UCSD-AML1 (cell line): ENCODE measurements around the gene PRELID3B.

Experiments used
- DNase-seq: peaks from one replicate; lab custom pipeline; 2025; ENCODE audit not compliant: unreplicated experiment; lab: John Stamatoyannopoulos, UW

PRELID3B gene

GRCh38 chr20:59042151-59042795, at the start of gene PRELID3B:
Gene PRELID3B, minus strand, starts transcription at chr20:59042786. Its CDS starts 56 bp downstream, at chr20:59042730.
- no peak for DNase-seq

DNA sequence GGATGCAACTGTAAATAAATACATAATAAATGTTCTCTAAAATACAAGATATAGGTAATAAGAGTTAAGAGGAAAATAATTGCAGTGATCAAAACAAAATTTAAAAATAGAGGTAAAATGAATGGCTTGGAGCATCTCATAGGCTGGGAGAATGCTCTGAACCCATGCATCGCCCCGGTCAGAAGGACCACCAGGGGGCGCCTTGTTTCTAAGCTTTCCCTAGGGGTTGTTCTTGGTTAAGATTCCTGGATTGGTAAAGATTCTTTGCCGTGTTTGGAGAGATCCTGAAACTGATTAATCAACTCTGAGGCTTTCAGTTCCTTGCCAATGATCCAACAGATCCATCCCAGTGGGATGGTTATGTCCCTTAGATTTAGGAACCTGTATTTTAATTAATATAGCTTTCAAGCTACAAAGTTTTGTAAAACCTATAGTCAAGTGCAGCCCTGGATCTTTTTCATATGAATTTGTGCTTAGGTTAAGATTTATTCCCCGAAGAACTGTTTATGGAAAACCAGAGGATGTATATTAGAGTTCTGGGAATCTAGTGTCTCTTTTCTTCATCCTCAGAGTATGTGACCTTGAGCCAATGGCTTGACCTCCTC, 45.3 kb upstream of the PRELID3B start:
- DNase-seq, result peak; percentile 67

GRCh38 chr20:59086923-59087322, 44.3 kb upstream of the PRELID3B start:
- no peak for DNase-seq

DNA sequence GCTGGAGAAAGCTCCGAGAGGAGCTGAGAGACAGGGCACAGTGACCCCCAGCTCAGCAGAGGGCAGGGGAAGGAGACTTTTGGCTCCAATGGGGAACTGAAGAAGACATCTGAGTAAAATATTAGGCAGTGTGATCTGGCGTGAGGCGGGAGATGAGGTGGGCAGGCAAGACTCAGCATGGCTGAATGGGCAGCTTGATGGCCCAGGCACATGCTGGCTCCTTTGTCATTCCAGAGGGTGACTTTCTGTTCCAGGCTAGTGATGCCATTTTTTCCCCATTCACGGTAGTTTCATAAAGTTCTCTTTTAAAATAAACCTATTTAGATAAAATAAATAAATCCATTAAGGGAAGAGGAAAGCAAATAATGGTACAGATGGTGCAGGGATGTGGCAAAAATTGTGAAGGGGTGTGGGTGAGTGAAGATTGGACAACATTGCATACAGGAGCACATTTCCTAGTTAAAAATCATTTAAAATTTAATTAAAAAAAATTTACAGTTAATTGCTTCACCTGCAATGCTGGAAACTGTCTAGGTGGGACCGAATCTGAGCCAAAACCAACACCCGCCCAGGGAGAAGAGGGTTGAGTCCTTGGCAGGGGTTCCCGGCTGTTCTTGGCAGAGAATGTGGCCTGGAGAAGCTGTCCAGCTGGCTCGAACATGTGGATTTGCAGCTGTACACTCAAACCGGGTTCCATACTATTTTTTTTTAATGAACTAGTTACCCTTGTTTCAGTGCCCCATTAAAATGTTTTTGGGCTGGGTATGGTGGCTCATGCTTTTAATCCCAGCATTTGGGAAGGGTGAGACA, 41.7 kb upstream of the PRELID3B start:
- DNase-seq, result no peak

GRCh38 chr20:59082981-59083380, 40.4 kb upstream of the PRELID3B start:
- no peak for DNase-seq

- no peak for DNase-seq
Observed at GRCh38 chr20:59082077-59082740, 39.6 kb upstream of the PRELID3B start.

DNA sequence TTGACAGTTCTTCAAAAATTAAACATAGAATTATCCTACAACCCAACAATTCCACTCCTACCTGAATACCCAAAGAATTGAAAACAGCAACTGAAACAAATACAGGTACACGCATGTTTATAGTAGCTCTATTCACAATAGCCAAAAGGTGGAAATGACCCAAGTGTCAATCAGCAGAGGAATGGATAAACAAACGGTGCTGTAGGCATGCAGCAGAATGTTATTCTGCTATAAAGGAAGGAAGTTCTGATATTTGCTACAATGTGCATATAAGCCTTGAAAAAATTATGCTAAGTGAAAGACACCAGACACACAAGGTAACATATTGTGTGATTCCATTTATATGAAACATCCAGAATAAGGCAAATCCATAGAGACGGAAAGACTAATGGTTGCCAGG, 38.5 kb upstream of the PRELID3B start:
- DNase-seq, result no peak

- no peak for DNase-seq
Observed at GRCh38 chr20:59078231-59078630, 35.6 kb upstream of the PRELID3B start.

GRCh38 chr20:59077705-59078104, 35.1 kb upstream of the PRELID3B start:
- no peak for DNase-seq

DNA sequence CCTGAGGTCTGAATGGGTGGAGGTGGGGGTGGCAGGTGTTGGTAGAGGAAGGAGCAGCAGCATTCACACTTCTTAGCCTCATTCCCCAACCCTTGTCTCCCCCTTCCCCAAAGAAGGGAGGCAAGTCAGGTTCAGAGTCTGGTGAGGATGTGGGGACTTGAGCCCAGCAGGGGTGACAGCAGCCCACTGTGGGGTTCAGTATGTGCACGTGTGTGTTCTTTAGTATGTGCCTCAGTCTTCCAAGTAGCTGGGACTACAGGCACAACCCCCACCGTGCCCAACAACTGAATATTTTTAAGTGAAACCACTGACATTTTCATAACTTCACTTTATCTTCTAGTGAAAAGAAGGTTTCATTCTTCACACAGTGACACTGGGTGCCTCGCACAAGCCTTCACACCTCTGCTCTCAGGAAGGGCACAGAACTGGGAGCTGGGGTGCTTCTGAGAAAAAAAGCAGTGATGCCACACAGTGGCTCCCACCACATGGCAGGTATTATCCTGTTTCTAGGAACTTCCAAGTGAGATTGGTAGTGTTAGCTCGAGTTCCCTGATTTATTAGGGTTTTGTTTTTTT, 33.4 kb upstream of the PRELID3B start:
- no peak for DNase-seq

DNA sequence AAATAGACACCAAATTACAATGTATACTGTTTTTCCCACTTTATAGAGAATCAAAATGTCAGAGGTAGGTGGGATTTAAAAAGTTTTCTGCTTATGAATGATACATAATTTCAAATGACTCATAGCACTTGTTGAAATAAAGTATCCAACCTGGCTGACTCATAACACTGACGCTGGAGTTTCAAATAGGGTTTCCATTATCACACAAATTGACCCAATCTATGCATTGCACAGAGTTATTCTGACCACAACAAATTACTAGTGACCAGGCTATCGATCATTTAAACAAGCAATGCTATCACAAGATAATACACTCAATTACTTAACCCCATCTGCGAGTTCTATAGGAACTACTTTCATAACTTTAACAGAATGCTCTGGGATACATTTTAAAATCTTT, 31.9 kb upstream of the PRELID3B start:
- no peak for DNase-seq

- no peak for DNase-seq
Observed at GRCh38 chr20:59073582-59073981, 31.0 kb upstream of the PRELID3B start.

DNA sequence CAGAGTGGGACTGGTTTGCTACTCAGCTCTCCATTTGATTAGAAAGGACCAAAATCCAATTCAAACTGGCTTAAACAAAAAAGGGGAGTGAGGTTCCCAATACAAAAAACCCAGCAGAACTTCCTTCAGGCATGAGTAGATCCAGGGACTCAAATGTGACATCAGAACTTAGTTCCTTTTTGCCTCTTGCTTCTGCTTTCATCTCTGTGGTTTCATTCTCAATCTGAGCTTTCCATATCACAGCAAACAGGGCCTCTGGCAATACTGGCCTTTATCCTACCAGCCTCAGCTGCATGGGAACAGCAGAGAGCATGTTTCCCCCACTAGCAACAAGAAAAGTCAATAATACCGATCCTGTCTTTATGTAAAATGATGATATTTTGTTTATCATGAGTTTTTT, 28.6 kb upstream of the PRELID3B start:
- DNase-seq, result no peak

DNA sequence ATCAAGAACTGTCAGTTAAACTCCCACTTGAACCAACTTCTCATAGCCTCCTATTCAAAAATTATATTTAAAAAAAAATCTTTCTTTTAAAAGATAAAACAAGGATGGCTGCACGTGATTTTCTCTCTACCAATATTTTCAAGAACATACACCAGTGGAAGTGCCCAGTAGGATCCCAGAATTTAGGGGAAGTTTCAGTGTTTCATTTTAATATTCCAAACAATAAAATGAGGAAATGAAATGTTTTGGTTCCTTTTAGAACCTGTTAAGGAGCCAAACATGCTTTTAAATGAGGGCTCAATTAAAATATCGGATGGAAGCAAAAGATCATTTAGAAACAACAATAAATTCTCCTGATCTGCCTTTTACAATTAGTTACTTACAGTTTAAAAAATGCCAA, 26.4 kb upstream of the PRELID3B start:
- DNase-seq, result no peak

- no peak for DNase-seq
Observed at GRCh38 chr20:59068534-59068933, 25.9 kb upstream of the PRELID3B start.

DNA sequence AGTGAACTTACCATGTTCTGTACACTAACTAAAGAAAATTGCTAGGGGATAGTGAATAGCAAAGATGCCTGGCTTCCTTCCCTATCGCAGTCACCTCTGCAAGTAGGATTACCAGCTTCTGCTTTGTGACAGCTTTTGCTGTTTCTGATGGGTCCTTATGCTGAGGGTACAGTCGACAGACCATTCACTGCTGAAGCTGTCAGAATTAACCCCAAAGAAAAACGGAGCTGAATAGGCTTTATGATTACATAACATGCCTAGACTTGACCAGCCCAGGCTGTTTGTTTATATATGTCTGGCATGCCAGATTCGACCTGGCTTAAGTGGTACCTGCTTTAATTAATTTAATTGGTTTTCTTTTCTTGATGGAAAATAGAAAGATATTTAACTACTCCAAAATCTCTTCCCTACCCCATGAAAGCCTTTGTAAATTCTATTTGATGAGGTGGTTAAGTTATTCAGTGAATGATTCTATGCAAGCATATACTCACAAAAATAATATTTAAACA, 21.7 kb upstream of the PRELID3B start:
- DNase-seq, result no peak

DNA sequence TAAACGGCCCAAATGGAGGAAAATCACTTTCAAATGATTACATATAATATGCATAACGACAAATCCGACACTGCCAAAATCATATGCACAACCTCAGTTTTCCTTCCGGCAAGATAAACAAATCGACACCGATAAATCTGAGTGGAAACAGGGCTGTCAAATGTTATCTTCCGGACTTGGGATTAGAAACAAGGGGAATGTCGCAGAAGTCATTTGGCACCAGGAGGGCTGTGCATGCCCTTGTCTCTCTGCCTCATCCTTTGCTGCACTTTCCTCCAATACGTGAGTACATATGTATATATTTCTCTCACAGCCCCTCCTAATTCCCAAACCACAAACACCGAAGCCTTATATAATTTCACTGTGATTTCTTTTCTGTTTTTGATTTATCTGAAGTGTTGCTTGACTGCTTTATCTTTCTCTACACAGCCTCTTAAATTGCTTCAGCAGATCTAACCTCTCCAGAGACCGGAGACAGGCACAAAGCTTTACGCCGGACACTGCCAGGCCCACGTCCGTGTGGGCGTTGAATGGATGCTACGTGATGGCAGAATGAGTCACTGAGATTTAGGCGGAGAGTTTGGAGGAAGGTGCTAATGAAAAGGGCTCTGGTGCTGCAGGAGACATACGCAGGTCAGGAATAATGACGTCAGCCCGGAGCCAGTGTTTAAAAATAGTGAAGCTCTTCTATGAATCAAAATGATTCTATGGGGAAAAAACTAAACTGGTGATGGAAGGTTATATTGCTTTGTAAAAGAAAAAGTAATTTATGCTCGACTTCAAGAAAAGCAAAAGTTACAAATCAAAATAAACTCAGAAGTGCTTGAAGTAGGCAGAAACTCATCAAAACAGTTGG, 21.0 kb upstream of the PRELID3B start:
- no peak for DNase-seq

DNA sequence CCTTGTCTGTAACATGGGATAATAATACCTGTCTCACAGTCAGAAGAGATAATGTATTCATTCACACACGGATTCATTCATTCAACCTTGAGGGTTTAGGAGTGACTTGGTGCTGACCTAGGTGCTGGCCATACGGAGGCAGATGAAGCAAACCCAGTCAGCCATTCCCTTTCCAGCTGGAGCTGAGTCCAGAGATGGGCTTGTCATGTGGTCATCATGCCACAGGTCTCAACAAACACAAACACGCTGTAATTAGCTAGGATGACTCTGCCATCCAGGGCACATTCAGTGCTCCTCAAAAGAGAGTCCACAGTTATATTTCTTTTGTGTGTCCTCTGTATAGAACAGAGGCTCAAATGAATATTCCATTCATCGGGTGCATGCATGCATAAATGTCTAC, 19.5 kb upstream of the PRELID3B start:
- no peak for DNase-seq

- DNase-seq, result no peak
Observed at GRCh38 chr20:59055302-59055701, 12.7 kb upstream of the PRELID3B start.

- no peak for DNase-seq
Observed at GRCh38 chr20:59051666-59052185, 9.1 kb upstream of the PRELID3B start.
